HG03108 (cell line): ENCODE data around the gene SLC22A4.

Experiments
- ATAC-seq: cut with Tn5 transposase; IDR thresholded peaks from one replicate; pipeline ENCODE4 v1.9.1; 2021; ENCODE audit warnings: moderate library complexity; ENCODE audit not compliant: unreplicated experiment

SLC22A4 gene

GRCh38 chr5:132327252-132327955 lies 33.2 kb downstream of the SLC22A4 start:
- ATAC-seq, result no peak

GRCh38 chr5:132334812-132335211 lies 40.6 kb downstream of the SLC22A4 start:
- no peak for ATAC-seq

DNA sequence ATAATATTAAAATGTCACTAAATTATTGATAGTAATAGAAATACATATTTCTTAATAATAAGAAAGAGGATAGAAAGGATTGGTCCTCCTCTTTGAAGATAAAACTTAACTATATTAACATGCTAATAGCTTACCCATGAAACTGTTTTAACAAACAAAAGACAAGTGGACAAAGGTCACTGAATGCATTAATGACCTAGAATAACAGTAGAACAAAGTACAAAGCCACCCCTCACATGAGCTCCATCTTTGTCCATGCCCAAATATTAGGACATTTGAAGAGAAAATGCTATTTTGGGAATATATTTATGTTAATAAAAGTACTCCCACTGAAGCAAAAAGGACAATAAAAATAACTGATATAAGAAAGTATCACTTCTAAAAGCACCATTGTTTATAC lies 41.2 kb downstream of the SLC22A4 start:
- ATAC-seq, result no peak

DNA sequence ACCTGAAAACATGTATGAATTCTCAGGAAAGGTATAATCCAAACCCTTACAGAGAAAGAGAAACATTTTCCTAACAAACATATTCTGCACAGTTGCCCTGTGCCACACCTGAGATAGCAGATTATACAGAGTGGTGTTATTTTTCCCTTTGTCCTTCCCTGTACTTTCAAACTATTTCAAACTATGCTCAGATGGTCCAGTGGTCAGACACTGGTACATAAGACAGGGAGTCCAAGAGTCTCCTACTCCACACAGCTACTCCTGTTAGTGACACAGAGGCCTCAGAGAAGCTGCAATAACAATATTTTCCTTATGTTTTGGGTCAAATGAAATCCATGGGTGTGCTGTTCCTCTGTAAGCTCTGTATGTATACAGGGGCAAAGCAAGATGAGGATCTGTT lies 45.3 kb downstream of the SLC22A4 start:
- no peak for ATAC-seq

GRCh38 chr5:132342291-132343180 lies 48.3 kb downstream of the SLC22A4 start:
- no peak for ATAC-seq

GRCh38 chr5:132344775-132345514 lies 50.8 kb downstream of the SLC22A4 start:
- no peak for ATAC-seq

DNA sequence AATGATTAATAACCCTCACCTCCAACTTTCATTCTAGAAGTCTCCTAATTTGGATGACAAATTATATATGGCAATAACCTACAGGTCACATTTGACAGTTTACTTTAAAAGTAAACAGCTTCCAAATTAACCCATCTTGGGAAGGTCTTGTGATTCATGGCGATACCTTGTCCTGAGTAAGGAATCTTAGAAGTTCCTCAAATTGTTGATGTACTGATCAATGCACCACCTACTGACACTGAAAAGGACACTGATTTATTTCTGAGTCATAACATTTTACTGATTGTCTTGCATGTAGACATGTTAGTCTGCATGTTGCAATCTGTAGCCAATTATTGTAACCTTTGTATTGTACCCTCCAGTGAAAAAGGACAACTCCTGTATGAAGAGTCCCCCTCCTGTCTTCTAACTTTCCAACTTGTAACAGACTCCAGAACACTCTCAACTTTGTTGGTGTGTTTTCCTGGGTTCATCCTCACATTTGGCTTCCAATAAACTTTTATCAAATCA lies 59.3 kb downstream of the SLC22A4 start:
- no peak for ATAC-seq

DNA sequence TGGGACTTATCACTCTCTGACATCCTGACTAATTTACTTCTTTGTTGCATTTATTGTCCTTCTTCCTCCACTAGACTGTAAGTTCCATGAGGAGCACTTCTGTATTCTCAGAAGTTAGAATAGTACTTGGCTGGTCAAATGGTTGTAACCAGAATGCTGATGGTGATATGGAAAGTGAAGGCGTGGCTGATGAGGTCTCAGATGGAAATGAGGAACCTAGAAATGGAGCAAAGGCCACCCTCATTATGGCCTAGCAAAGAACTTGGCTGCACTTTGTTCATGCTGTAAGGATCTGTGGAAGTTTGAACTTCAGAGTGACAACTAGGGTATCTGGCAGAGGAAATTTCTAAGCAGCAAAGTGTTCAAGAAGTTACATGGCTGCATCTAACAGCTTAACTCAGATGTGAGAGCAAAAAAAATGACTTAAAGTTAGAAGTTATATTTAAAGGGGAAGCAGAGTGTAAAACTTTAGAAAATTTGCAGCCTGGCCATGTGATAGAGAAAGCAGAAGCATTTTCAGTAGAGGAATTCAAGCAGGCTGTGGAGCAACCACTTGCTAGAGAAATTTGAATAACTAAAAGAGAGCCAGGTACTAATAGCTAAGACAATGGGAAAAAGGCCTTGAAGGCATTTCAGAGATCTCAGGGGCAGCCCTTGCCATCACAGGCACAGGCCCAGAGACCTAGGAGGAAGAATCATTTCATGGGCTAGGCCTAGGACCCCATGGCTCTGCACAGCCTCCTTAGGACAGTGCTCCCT lies 60.4 kb downstream of the SLC22A4 start:
- no peak for ATAC-seq

GRCh38 chr5:132355140-132355765 lies 61.1 kb downstream of the SLC22A4 start:
- no peak for ATAC-seq

GRCh38 chr5:132358775-132359174 lies 64.6 kb downstream of the SLC22A4 start:
- ATAC-seq, result no peak

- no peak for ATAC-seq
These were observed 67.9 kb downstream of the SLC22A4 start for GRCh38 chr5:132362086-132362485.

GRCh38 chr5:132363431-132364112 lies 69.4 kb downstream of the SLC22A4 start:
- no peak for ATAC-seq

DNA sequence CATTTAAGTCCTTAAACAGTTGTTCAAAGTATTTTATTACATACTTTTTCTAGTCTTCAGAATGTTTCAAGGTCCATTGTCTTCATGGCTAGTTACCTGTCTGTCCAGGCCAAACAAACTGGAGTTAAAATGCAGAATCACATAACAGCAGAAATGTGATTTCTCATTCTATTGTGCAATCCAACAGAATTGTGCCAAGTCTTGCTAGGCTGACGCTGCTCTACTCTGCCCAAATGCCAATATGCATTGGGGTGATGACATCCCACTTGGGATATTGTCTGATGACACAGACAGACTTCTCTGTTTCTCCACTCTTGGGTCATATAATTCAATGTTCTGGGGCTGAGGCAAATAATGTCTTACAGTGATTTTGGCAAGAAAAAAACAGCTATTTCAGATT lies 70.1 kb downstream of the SLC22A4 start:
- no peak for ATAC-seq

GRCh38 chr5:132365213-132365612 lies 71.0 kb downstream of the SLC22A4 start:
- no peak for ATAC-seq

DNA sequence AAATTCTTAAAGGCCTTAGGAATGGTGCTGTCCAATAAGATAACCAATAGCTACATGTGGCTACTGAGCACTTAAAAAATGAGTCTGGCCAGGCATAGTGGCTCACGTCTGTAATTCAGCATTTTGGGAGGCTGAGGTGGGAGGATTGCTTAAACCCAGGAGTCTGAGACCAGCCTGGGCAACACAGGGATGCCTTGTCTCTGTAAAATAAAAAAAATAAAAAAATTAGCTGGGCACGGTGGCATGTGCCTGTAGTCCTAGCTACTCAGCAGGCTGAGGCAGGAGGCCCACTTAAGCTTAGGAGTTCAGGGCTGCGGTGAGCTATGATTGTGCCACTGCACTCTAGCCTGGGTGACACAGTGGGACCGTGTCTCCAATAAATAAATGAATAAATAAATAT lies 74.0 kb downstream of the SLC22A4 start:
- ATAC-seq, result no peak

DNA sequence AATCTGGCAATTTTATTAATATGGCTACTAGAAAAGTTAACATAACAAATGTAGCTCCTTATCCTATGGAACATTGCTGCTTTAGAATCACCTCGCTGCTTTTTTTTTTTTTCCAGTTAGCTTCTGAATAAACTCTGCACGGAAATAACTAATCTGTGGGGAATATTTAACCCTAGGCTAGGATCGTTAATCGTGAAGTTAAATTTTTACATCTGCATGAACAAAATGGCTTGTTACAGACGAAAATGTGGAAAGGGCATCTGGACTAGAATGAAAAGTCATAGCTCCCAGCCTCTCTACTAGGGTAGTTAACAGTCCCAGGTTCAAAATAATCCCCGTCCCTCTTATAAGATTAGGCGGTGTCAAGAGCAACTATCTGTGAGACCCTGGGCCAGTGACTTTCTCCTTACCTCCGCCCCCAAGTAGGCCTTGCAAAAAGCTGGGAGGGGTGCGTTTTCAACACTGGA lies 74.8 kb downstream of the SLC22A4 start:
- ATAC-seq, result no peak

- peak; percentile 91 for ATAC-seq
These were observed 75.4 kb downstream of the SLC22A4 start, which contains the start of gene SLC22A5 for GRCh38 chr5:132369474-132370180. TSS of gene SLC22A5 (plus strand) at chr5:132369710. CDS start at chr5:132369973, 263 bp downstream.

- no peak for ATAC-seq
These were observed 76.2 kb downstream of the SLC22A4 start for GRCh38 chr5:132370181-132370970.
